HG03442 (cell line): Measurements from ENCODE around the gene QRICH1.
"Not testable (repeated sequence)": the region's sequence is repeated elsewhere in the genome, so short reads cannot be mapped to it uniquely, and the experiment has no call there.

Experiments used
- ATAC-seq: cut with Tn5 transposase; IDR thresholded peaks from one replicate; pipeline ENCODE4 v1.9.1; 2021; ENCODE audit warnings: mild to moderate bottlenecking, moderate library complexity; ENCODE audit not compliant: unreplicated experiment

Gene QRICH1

DNA sequence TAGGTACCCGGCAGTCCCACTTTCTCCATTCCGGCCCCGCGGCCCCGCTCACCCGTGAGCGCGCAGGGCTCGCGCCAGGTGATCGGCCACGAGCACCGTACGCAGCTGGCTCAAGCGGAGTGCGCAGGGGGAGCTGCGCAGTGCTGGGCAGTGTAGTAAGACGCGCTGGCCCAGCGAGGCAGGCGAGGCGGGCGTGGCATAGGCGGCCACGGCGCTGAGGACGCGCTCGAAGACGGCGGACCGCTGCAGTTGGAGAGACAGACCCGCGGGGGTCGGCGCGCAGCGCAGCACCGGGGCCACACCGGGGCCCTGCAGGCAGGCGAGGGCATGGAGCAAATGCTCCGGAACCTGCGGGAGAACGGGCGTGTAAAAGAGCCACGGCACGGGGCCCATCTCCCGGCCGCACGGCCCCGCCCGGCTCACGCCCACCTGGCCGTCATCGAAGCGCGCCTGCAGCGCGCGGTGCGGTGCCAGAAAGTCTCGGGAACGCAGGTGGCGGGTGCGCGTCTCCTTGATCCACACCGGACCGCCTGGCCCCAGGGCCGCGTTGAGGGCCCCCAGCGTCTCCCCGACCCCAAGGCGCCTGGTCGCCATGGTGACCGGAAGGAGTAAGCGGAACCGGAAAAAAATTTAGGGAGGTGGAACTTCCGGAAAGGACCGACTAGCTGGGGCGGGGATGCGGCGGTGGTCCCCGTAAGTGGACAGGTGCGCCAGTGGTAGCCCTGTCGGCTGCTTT, 75.7 kb downstream of the QRICH1 start, which contains the start of gene DALRD3:
TSS of gene DALRD3 (minus strand) at position 610 of the 736 bp plus-strand sequence. CDS start at position 594, 16 bp downstream.
- no peak for ATAC-seq

DNA sequence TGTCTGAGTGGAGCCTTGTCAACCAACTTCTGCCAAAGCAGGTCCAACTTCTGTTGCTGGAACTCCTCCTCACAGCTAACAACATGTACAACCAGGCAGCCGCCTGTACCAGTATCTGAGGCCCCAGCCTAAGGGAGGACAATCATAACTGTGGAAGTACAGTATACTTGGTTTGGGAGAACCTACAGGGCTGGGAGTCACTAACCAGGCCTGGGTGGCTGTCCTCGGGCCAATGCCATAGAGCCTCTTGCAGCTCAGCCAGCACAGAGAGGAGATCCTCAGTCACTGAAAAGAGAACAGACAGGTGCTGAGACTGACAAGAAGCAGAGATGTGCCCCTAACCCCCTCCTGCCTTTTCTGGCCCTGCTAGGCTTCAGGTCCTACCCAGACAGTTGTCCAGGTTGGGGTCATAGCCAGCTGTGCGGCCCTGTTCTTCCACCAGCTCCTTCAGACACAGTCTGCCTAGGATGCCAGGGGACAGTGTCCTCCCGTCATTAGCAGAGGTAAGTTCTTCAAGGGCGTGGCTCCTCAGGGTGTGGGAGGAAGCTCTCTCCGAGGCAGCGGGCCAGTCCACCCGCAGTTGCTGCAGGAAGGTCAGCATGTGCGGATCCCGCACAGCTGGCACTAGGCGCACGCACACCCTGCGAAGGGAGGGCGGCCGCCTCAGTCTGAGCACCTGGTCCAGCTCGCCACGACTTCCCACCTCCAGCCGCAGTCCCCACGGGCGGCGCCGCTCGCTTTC, 76.5 kb downstream of the QRICH1 start:
- no peak for ATAC-seq

DNA sequence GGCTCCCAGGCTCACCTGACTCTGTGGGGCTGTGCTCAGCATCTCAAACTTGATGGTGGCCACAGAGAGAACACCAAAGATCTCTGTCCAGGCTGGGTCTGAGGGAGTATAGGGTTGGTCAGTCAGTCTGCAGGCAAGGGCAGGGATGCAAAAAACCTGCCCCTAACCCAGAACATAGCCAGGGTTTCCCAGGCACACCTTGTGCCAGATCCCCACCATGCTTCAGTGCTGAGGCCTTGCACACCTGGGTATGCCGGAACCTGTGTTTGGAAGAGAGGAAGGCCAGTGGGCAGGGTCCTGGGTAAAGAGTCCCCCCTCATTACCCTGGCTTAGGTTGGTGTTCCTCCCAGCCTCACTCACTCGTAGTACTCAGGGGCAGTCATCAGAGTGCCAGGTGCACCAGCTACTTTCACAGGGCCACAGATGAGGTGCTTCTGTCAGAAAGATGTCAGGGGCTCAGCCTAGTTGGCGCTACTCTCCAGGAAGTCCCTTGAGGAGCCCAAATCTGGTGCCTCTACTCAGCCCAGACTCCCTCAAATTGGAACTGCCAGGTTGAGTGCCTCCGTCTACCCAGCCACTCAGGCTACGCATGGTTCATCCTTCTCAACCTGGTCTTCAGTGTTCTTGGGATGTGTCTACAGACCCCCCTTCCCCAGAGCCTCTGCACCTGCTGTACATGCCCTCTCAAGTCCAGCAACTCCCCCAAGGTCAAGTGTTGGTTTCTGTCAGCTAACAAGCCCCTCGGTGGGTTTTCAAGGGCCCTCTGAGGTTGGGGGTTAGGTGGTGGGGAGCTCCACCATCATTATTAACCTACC, 77.2 kb downstream of the QRICH1 start:
- no peak for ATAC-seq

DNA sequence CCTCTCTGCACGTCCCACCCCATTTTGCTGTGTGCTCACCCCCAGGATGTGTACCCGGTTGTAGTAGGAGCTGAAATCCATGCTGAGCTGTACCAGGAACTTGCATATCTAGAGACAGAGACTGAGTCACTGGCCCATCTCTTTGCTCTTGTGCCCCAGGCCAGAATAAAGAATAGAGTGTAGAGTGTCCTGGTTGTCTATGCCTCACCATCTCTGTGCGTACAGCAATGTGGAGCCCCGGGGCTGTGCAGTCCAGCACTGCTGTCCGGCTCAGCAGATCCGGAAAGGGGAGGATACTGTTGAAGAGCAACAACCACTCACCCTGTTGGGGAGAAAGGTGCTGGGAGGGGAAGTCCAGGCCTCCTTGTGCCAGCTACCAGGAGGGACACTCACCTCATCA, 78.1 kb downstream of the QRICH1 start:
- ATAC-seq = no peak

DNA sequence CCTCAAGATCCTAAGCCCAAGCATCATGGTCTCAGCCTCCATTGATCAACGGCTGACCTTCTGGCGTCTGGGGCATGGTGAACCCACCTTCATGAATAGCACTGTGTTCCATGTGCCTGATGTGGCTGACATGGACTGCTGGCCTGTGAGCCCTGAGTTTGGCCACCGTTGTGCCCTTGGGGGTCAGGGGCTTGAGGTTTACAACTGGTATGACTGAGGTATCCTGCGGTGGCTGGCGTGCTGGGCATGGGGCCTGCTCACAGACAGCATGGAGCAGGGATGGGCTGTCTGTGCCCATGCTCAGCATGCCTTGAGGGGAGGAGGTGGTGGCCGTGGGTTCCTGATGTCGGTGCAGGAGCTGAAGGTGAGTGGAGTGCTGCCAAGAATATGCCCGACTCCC, 78.8 kb downstream of the QRICH1 start:
- no peak for ATAC-seq

DNA sequence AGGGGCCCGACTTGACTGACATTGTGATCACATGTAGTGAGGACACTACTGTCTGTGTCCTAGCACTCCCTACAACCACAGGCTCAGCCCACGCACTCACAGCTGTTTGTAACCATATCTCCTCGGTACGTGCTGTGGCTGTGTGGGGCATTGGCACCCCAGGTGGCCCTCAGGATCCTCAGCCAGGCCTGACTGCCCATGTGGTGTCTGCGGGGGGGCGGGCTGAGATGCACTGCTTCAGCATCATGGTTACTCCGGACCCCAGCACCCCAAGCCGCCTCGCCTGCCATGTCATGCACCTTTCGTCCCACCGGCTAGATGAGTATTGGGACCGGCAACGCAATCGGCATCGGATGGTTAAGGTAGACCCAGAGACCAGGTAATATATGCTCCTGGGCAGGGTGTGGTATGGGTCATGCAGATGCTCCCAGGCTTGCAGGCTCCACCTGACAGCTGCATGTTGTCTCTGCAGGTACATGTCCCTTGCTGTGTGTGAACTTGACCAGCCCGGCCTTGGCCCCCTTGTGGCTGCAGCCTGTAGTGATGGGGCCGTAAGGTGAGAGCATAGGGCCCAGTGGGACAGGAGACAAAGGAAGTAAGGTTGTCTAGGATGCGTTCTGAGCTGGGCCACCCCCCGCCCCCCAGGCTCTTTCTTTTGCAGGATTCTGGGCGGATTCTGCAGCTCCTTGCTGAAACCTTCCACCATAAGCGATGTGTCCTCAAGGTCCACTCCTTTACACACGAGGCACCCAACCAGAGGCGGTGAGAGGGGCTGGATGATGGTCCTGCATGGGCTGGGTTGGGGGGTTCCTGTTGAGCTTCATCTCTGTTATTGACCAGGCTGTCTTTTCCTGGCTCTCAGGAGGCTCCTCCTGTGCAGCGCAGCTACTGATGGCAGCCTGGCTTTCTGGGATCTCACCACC, 79.9 kb downstream of the QRICH1 start:
- no peak for ATAC-seq

DNA sequence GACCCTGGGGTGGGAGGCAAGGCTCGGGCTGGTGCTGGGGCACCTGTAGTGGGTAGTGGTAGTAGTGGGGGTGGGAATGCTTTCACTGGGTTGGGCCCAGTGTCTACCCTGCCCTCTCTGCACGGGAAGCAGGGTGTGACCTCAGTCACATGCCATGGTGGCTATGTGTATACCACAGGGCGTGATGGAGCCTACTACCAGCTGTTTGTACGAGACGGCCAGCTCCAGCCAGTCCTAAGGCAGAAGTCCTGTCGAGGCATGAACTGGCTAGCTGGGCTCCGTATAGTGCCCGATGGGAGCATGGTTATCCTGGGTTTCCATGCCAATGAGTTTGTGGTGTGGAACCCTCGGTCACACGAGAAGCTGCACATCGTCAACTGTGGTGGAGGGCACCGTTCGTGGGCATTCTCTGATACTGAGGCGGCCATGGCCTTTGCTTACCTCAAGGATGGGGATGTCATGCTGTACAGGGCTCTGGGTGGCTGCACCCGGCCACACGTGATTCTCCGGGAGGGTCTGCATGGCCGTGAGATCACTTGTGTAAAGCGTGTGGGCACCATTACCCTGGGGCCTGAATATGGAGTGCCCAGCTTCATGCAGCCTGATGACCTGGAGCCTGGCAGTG, 80.6 kb downstream of the QRICH1 start:
- no peak for ATAC-seq

DNA sequence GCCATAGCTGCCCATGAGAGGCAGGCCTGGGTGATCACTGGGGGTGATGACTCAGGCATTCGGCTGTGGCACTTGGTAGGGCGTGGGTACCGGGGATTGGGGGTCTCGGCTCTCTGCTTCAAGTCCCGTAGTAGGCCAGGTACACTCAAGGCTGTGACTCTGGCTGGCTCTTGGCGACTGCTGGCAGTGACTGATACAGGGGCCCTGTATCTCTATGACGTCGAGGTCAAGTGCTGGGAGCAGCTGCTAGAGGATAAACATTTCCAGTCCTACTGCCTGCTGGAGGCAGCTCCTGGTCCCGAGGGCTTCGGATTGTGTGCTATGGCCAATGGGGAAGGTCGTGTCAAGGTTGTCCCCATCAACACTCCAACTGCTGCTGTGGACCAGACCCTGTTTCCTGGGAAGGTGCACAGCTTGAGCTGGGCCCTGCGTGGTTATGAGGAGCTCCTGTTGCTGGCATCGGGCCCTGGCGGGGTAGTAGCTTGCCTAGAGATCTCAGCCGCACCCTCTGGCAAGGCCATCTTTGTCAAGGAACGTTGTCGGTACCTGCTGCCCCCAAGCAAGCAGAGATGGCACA, 81.3 kb downstream of the QRICH1 start:
- no peak for ATAC-seq

DNA sequence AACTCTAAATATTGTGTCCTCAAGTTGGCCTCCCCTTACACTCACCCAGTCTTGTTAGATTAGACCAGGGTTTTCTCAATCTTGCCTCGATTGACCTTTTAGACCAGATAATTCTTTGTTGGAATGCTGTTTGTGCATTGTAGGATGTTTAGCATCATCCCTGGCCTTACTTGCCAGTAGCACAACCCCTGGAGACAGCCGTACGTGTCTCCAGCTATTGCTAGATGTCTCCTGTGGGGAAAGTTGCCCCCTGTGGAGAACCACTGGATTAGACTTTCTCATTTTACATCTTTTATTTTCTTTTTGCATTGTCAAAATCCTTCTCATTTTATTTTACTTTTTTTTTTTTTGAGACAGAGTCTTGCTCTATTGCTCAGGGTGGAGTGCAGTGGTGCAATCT, 84.5 kb downstream of the QRICH1 start:
- no peak for ATAC-seq

DNA sequence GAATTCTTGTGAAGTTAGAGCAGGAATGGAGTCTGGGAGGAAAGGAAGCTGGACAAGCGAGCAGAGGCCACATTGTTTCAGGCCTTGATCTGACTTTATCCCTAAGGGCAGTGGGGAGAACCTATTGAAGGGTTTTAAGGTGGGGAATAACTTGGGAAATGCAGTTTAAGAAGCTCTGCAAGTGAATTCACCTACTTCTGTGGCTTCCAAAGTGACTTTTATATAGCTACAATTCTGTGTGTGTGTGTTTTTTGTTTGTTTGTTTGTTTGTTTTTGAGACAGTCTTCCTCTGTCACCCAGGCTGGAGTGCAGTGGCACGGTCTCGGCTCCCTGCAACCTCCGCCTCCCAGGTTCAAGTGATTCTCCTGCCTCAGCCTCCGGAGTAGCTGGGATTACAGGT, 85.2 kb downstream of the QRICH1 start:
- ATAC-seq = not testable (repeated sequence)

DNA sequence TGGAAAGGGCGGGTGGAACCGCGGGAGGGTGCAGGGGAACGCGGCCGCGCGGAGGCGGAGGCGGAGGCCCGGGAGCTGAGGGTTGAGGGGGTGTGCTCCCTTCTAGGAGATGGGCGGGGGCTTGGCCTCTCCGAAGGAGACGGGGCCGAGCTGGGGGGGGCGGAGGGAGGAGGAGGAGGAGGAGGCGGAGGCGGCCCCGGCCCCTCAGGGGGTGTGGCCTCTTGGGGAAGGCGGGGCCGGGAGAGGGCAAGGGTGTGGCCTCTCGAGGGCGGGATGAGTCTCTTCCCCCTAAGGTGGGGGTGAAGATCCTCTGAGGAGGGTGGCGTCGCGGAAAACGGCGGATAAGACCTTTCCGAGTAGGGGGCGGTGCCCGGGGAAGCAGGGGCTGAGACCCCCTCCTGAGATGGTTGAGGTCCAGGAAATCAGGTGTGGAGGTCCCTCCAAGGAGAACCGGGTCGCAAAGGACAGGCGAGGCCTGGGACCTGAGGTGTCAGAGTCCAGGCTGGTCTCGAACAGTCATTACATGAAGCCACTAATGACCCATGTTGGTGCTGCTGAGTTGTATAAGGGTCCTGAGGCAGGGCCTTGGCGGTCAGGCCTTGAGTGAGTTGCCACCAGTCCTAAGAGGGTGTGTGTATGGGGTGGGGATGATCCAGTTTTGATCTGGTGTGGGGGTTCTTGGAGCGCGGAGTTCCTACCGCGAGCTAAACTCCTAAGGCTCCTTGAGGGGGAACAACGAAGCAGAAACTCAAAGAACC, 85.9 kb downstream of the QRICH1 start:
- ATAC-seq = peak; percentile 36

DNA sequence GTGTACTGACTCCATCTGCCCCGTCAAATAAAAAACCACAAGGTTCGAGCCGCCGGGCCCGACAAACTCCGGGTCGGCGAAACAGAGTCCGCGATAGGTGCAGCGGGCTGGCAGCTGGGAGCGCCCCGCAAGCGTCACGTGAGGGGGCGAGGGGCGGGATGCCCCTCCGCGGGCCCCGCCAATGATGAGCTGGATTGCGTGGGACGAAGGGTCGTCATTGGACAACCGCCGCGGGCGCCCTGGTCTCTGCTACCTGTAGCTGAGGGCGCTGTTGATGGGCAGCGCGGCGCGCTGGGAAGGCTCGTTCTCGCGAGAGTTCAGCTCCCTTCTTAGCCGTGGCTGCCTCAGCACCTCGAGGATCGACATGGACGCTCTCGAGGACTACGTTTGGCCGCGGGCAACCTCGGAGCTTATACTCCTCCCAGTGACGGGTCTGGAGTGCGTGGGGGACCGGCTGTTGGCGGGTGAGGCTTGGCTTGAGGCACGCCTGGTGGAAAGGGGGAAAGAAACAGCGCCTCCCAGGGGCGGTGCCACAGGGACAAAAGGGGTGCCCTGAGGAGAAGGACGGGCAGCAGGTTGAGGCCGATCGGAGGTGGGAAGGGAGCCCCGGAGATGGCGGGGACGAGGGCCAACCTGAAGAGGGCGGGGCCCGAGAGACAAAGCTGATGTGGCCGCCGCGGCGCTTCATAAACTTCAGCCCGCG, 86.7 kb downstream of the QRICH1 start, which contains the start of gene WDR6:
TSS of gene WDR6 (plus strand) at position 324 of the 703 bp plus-strand sequence. CDS start at position 365, 41 bp downstream.
- ATAC-seq = peak; percentile 79

DNA sequence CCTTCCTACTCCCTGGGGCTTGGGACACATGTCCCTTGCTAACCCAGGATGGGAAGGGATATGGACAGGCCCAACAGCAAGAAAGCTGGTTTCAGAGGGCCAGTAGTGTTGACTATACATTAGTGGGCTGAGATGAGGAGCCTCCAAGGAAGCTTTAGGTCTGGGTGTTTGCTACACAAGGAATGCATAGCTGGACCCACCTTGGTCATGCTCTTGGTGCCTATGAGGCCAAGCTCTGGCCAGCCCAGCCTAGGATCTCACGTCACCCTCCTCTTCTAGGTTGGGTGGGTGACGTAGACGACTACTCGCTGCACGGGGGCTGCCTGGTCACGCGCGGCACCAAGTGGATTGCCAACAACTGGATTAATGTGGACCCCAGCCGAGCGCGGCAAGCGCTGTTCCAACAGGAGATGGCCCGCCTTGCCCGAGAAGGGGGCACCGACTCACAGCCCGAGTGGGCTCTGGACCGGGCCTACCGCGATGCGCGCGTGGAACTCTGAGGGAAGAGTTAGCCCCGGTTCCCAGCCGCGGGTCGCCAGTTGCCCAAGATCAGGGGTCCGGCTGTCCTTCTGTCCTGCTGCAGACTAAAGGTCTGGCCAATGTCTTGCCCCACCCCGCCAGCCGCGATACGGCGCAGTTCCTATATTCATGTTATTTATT, 87.3 kb downstream of the QRICH1 start:
- no peak for ATAC-seq

DNA sequence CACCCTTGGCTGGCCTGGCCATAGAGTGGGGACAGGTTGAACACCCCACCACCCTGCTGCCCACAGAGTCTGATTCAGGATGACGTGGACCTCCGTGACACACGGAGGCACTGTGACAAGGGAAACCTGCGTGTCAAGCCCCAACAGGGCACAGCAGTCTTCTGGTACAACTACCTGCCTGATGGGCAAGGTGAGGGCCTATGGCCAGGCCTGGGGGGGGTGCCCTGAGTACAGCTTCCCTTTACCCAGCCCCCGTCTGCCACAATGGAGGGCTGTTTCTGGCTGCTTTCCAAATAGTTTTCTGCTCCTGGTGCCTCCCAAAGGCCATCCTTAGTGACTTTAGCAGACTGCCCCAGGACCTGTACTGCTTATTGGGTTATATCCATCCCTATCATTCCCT, 87.9 kb downstream of the QRICH1 start:
- no peak for ATAC-seq

DNA sequence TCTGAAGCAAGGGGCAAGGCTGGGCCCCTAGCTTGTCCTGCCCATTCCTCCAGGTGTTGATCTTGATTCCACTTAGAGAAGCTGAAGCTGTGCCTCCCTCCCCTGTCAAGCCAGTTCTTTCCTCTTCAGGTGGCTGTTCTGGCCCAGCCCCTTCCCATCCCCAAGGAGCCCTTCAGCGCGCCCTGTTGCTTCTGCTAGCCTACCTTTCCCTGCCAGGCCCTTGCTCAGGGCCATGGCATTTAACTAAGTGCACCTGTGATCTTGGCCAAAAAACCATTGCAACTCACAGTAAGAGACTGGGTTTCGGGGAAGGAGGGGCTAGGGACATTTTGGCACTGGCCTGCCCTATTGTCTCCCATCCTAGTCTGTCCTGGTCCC, 88.6 kb downstream of the QRICH1 start:
- no peak for ATAC-seq

DNA sequence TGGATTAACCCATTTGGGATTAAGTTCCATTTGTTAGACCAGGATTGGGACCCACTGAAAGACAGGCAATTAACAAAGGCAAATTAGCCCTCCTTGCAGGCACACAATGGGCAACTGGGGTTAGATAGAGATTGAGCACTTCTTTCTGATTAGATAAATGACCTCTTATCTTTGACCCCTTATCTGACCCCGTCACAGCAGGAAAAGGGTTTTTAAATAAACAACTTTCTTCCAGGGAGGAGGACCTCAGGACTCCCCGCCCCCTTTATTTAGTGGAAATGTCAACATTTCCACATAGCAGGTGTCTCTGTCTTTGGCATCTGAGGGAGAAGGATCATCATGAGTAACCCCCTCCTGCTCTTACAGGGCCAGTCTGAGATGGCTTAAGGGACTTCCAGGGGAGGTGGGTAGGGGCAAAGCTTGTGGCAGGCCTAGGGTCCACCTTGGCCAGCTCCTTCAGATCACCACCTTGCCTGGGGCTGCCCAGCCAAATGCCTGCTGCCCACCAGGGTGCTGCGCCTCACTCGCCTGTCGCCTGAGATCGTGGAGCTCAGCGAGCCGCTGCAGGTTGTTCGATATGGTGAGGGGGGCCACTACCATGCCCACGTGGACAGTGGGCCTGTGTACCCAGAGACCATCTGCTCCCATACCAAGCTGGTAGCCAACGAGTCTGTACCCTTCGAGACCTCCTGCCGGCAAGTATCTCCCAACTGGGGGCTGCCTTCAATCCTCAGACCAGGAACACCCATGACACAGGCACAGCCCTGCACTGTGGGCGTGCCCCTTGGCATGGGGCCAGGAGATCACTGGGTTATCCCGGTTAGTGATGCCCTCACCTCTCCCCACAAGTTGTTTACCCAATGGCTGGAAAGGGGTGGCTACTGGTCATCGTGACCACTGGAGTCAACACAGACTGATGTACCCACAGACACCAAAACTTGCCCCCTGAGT, 89.2 kb downstream of the QRICH1 start:
- no peak for ATAC-seq

DNA sequence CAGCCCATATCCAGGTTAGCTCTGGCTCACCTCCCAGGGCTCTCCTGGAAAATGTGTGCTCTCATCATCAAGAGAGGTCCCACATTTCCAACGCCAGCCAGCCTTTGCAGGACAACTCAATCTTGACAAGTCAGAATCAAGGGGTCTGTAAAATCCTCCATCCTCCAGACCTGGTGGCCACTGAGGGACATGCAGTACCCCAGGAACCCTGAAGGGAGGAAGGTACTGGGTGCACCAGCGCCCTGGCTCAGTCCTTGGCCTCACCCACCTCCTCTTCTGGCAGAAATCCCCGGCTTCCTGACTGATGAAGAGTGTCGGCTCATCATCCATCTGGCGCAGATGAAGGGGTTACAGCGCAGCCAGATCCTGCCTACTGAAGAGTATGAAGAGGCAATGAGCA, 92.7 kb downstream of the QRICH1 start:
- ATAC-seq = no peak
